OCI-LY7 (cell line): ENCODE results near the gene FANCC. TPM values are rescaled to one million over a fixed set of nuclear protein-coding genes. Genes with fewer than 3 reads are reported as not detected.

ENCODE experiments used
- BruUV-seq: library from RNA; stranded (reverse); fragments of 400-500 nt; replicated peaks from 2 replicates; lab custom pipeline; 2021; lab: Mats Ljungman, UMichigan
- CTCF ChIA-PET: fragments of 300-600 bp; sonication (Branson Sonifier 250); formaldehyde crosslinking; loops from one replicate; lab custom pipeline; 2022; ENCODE audit warnings: antibody characterized with exemption; ENCODE audit not compliant: unreplicated experiment; lab: Charles Lee
- POLR2A ChIA-PET: fragments of 300-600 bp; sonication (Branson Sonifier 250); formaldehyde crosslinking; loops from one replicate; lab custom pipeline; 2022; ENCODE audit warnings: antibody characterized with exemption; lab: Charles Lee
- DNase-seq: peaks from one replicate; pipeline ENCODE4 v3.0.0-alpha.2; 2015; ENCODE audit warnings: low spot score
- H2AFZ ChIP-seq: fragments of 200-600 bp; sonication (generic), shearing (Covaris generic); 2 replicates; pipeline ENCODE4 v1.6.1; 2014; ENCODE audit warnings: mild to moderate bottlenecking, antibody characterized with exemption, low read length, moderate library complexity
- H3K27ac ChIP-seq: fragments of 200-600 bp; sonication (generic); 2 replicates; pipeline ENCODE4 v1.5.1; 2014; ENCODE audit warnings: mixed run types, low read depth, mild to moderate bottlenecking, moderate library complexity, low read length, inconsistent platforms; ENCODE audit not compliant: poor library complexity, severe bottlenecking
- H3K36me3 ChIP-seq: fragments of 200-600 bp; sonication (generic); 2 replicates; pipeline ENCODE4 v1.6.1; 2014; ENCODE audit warnings: mild to moderate bottlenecking, antibody characterized with exemption, low read length, moderate library complexity, mixed read lengths; ENCODE audit not compliant: insufficient read depth
- H3K4me1 ChIP-seq: fragments of 200-600 bp; sonication (generic); 2 replicates; pipeline ENCODE4 v1.5.1; 2014; ENCODE audit warnings: mild to moderate bottlenecking, low read length; ENCODE audit not compliant: insufficient read depth, poor library complexity, severe bottlenecking
- H3K4me2 ChIP-seq: fragments of 200-600 bp; sonication (generic); 2 replicates; pipeline ENCODE4 v1.6.1; 2014; ENCODE audit warnings: mild to moderate bottlenecking, low read length
- H3K4me3 ChIP-seq: fragments of 200-600 bp; sonication (generic); 2 replicates; pipeline ENCODE4 v1.5.1; 2014; ENCODE audit warnings: mild to moderate bottlenecking, low read depth, low read length; ENCODE audit not compliant: poor library complexity, severe bottlenecking
- H3K79me2 ChIP-seq: fragments of 200-600 bp; sonication (generic); 2 replicates; pipeline ENCODE4 v1.6.1; 2016; ENCODE audit warnings: low read depth, mild to moderate bottlenecking, low read length, moderate library complexity, mixed read lengths; ENCODE audit not compliant: insufficient read depth
- H3K9me2 ChIP-seq: fragments of 200-600 bp; sonication (generic); 2 replicates; pipeline ENCODE4 v1.6.1; 2016; ENCODE audit warnings: mild to moderate bottlenecking, low read length, mixed read lengths; ENCODE audit not compliant: insufficient read depth
- H3K9me3 ChIP-seq: fragments of 200-600 bp; sonication (generic); 2 replicates; pipeline ENCODE4 v1.6.1; 2014; ENCODE audit warnings: mild to moderate bottlenecking, mixed run types, low read length, mixed read lengths
- H4K20me1 ChIP-seq: fragments of 200-600 bp; sonication (generic); 2 replicates; pipeline ENCODE4 v1.6.1; 2014; ENCODE audit warnings: mild to moderate bottlenecking, antibody characterized with exemption, low read length, moderate library complexity, mixed read lengths; ENCODE audit not compliant: insufficient read depth
- EZH2phosphoT487 ChIP-seq: fragments of 200-600 bp; sonication (generic); IDR thresholded peaks from 2 replicates; pipeline ENCODE4 v1.6.1; 2018; ENCODE audit warnings: low read depth, borderline replicate concordance, mild to moderate bottlenecking, mixed run types, antibody characterized with exemption, low read length, moderate library complexity, mixed read lengths
- intact Hi-C: fragments of 100-400 bp; cut with micrococcal nuclease; formaldehyde crosslinking; loops from one replicate; pipeline ENCODE4 v1.10.0; 2022; ENCODE audit not compliant: unreplicated experiment
- total RNA-seq, 2 experiments: library from RNA; depleted of rRNA in 1 of 2; stranded (reverse); fragments of >200 nt in 1 of 2; shearing (Covaris generic) in 1 of 2; gene quantifications; 2 replicates each; pipeline ENCODE4 v1.2.3, GENCODE V29; 2014 to 2022
- TF ChIP-seq, protein P1 (sequence below): fragments of 200-600 bp; sonication (generic); conservative IDR thresholded peaks from 2 replicates; pipeline ENCODE4 v1.5.1; 2014; ENCODE audit warnings: mild to moderate bottlenecking, antibody characterized with exemption, low read length, moderate library complexity, mixed read lengths

The FANCC gene
- total RNA-seq, 2 experiments from 2014 or later = 13.9 to 28.7 TPM

DNA sequence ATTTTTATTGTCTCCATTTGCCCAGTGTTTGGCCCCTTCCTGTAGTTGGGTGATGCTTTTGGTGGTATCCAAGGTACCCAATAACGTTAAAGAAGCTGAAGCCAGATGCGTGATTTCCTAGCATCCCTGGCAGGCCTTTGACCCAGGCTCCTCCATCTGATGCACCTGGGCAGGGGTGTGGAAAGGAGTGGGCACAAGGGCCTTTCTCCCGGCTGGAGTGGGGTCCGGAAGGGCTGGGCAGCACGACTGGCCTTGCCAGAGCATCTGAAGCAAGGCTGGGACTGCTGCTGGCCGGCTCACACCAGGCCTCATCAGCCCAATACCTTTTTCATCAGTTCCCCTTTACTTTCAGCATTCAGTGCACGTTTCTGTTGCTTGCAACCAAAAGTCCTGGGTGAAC lies 220.2 kb downstream of the FANCC start:
- Histone ChIP-seq H3K4me2 (no peak overlapping the region), H3K79me2 (no peaks in the 10 kb centered on the region), H2AFZ (no peak overlapping the region), H3K9me3 (no peaks in the 10 kb centered on the region), H3K9me2 (no peaks in the 10 kb centered on the region), H3K4me1 (no peaks in the 10 kb centered on the region), H3K27ac (no peak overlapping the region), H4K20me1 (no peaks in the 10 kb centered on the region), H3K4me3 (no peak overlapping the region), H3K36me3 (no peaks in the 10 kb centered on the region)
- intact Hi-C loops = no loop called here
- CTCF ChIA-PET = no interaction called here
- BruUV-seq = no TSS peak
- no peak for DNase-seq
- TF ChIP-seq EZH2phosphoT487 = no peak
- TF ChIP-seq, protein P1, sequence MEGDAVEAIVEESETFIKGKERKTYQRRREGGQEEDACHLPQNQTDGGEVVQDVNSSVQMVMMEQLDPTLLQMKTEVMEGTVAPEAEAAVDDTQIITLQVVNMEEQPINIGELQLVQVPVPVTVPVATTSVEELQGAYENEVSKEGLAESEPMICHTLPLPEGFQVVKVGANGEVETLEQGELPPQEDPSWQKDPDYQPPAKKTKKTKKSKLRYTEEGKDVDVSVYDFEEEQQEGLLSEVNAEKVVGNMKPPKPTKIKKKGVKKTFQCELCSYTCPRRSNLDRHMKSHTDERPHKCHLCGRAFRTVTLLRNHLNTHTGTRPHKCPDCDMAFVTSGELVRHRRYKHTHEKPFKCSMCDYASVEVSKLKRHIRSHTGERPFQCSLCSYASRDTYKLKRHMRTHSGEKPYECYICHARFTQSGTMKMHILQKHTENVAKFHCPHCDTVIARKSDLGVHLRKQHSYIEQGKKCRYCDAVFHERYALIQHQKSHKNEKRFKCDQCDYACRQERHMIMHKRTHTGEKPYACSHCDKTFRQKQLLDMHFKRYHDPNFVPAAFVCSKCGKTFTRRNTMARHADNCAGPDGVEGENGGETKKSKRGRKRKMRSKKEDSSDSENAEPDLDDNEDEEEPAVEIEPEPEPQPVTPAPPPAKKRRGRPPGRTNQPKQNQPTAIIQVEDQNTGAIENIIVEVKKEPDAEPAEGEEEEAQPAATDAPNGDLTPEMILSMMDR = no peak
- POLR2A ChIA-PET = interaction anchor here (0.6 kb wide), 1 partner anchor 94 kb away, joined by 4 read pairs; no protein-coding TSS in a partner anchor

DNA sequence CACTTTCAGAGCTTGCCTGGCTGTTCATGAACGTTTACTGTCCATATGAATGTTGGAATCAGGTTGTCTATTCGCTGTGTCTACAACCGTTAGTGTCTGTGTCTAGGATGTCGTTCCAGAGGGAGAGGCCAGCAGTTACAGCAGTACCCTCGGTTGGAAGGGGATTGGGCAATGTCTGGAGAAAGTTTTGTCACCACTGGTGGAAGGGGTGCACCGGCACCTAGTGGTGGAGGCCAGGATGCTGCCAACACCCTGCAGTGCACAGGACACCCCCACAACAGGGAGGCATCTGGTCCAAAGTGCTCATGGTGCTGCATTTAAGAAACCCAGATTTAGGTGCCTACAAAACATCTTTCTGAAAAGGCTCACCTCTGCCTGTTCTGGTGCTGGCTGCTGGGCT lies 220.7 kb downstream of the FANCC start:
- Histone ChIP-seq H3K27ac (no peak overlapping the region), H4K20me1 (no peaks in the 10 kb centered on the region), H3K4me3 (no peak overlapping the region), H3K4me1 (no peaks in the 10 kb centered on the region), H3K36me3 (no peaks in the 10 kb centered on the region), H3K4me2 (no peak overlapping the region), H3K79me2 (no peaks in the 10 kb centered on the region), H3K9me3 (no peaks in the 10 kb centered on the region), H3K9me2 (no peaks in the 10 kb centered on the region), H2AFZ (no peak overlapping the region)
- POLR2A ChIA-PET = interaction anchor here (0.6 kb wide), 1 partner anchor 95 kb away, joined by 4 read pairs; no protein-coding TSS in a partner anchor
- intact Hi-C loops = no loop called here
- CTCF ChIA-PET = no interaction called here
- no TSS peak for BruUV-seq
- DNase-seq = no peak
- TF ChIP-seq, protein P1 = 0 out of 2 replicates have a peak, but pooled peaks have one; percentile 30
- TF ChIP-seq EZH2phosphoT487 = no peak

DNA sequence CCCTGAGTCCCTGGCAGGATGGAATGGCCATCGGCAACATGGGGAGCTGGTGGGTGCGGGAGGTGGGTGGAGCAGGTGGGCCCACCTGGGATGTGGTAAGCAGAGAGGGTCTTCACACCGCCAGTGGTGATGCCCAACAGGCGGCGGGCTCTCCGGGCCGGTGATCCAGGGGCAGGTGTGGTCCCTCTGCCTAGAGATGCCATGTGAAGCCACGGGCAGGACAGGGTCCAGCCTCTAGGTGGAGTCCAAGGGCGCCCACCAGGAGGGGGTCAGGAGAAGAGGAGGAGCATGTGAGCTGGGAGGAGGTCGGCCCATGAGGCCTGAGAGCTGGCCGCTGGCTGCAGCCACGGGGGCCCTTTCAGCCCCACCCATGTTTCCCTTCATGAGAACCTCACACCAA lies 221.1 kb downstream of the FANCC start:
- Histone ChIP-seq H3K36me3 (no peaks in the 10 kb centered on the region), H3K4me3 (no peak overlapping the region), H3K4me2 (no peak overlapping the region), H3K79me2 (no peaks in the 10 kb centered on the region), H4K20me1 (no peaks in the 10 kb centered on the region), H3K9me2 (no peaks in the 10 kb centered on the region), H3K27ac (no peak overlapping the region), H2AFZ (no peak overlapping the region), H3K9me3 (no peaks in the 10 kb centered on the region), H3K4me1 (no peaks in the 10 kb centered on the region)
- intact Hi-C loops = no loop called here
- ChIA-PET POLR2A (no interaction called here), CTCF (no interaction called here)
- BruUV-seq = no TSS peak
- TF ChIP-seq EZH2phosphoT487 = no peak
- TF ChIP-seq, protein P1 = no peak
- no peak for DNase-seq
